Amniotic stem cell (primary cell): Measurements from ENCODE around the gene MAP2.

Experiments used
- DNase-seq: peaks from one replicate; lab custom pipeline; 2025; lab: John Stamatoyannopoulos, UW

The MAP2 gene

DNA sequence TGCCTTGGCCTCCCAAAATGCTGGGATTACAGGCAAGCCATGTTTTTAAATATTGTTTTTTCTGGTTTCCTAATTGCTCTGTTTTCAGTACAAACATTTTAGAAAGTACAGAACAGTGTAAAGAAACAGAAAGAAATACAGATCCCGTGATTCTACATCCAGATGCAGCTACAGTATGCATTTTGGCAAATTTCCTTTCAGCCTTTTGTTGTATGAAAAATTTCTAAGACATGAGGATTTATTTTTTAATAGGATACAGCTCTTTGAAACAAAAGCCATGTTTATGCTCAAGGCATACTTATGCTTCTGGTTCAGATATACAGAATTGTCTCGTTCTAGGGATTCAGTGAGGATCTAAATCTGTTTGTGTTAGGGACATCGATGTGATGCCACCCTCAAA is 109.5 kb downstream of the MAP2 start:
- no peak for DNase-seq

DNA sequence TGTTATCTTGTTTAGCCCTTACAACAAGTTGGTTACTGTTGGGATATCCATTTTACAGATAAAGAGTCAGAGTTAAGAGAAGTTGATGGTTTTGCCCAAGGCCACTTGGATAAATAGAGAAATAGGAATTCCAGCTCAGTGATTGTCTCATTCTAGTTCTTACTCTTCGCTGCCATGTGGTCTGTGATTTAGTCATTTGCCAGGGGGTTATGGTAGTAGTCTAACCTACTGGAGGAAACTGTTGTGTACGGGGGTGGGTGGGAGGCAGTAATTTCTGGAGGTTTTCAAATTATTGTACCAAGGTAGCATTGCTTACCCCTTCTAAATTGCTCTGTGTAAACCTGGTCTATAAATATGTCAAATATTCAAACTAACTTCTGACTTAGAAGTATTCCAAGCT is 110.4 kb downstream of the MAP2 start:
- DNase-seq = no peak

DNA sequence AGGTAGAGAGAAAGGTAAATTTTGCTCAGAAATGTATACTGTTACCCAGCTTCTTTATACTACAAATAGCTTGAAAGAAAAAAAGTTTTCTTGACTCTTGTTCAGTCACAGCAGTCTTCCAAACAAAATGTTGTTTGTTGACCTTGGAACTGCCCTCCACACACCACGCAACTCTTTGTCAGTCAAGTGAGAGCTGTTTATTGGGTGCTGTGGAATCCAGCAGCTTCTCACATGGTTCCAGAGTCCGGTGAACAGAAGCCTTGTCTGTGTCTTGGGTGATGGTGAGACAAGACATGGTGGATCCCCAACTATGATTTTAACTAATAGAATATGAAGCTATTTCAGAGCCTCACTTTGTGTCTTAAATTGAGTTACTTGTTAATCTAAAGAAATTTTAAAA is 112.5 kb downstream of the MAP2 start:
- no peak for DNase-seq

DNA sequence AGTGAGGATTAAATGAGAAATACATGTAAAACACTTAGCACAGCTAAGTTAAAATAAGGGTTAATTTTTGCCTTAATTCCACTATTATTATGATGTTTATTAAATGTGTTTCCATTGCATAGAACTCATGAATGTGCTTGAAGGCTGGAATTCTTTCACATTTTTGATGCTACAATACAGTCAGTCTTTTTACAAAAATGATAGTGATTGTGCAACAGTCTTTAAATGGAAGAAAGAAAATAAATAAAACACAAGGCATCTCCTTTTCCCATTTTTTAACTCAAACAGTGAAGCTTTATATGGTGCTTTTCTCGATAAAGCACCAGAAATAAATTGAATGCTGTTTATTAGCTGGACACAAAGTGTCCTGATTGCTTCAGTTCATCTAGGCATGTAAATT is 123.9 kb downstream of the MAP2 start:
- DNase-seq = no peak

DNA sequence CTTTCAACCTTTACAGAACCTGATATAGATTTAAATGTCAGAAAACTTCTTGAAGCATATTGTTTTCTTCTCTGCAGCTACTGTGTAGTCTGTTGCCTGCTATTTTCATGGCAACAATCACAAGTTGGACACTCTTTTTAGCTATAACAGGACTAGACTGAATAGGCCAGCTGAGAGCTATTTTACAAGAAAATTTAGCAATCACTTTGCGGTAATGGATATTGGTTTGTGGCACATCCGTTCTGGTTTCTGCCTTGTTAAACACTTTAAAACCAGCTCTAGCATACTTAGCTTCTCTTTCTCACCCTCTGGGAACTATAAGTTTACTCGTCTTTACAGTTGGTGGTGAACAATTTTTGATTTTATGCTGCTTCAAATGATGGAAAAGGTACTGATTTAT is 125.7 kb downstream of the MAP2 start:
- no peak for DNase-seq

DNA sequence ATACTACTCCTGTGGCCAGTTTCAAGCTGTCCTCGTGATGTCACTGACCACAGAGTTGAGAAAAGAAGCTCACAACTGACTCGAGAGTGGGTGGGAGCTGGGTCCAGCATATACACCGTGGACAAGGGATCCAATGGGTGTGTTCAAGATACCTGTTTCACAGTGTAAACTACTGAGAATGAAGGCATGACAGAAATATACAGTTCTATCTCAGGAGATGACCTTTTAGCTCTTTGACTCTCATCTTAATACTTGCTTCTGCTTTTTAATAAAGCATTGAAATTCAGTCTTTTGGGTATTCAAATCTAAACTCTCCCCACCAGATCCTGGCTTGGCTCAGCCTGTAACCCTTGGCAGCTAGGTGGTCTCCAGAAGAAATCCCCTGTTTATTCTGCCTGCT is 130.1 kb downstream of the MAP2 start:
- no peak for DNase-seq

DNA sequence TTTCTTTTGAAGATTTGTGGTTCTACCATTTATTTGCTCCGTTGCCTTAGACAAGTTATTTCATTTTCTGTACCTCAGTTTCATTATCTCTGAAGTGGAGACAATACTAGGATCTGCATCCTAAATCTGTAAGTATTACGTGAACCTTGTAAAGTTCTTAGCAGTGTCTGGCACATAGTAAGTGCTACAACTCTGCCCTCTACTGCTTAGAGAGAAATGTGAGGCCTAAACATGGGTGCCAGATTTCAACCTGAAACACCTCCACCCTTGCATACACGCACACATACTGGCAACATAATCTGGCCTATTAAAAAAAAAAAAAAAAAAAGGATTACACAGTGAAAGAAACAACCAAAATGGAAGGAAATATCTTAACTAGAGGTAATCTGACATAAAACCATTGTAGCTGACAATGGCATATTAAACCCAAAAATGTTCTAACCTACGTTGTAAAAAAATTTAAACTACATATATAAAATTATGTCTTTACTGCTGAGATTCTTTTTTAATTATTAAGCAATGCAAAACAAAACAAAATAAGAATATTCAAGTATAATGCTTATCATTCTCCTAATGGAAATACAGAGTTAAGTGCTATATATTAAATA is 132.6 kb downstream of the MAP2 start:
- no peak for DNase-seq

DNA sequence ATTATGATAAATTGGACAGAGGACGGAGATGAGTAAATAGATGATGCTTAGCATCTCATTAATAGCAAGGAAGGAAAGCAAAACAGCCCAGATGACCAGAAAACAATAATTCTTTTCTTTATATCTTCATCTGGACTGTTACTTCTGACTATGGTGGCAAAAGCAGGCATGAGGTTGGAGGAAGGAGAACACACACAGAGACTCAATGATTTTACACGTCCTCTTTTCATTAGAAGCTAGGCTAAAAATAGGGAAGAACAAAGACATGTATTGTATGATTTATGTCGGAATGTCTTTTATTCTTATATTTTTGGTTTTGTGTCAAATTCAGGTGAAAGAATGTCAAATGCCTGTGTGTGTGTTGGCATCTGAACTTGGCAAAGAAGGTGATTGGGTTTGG is 137.1 kb downstream of the MAP2 start:
- DNase-seq = no peak

DNA sequence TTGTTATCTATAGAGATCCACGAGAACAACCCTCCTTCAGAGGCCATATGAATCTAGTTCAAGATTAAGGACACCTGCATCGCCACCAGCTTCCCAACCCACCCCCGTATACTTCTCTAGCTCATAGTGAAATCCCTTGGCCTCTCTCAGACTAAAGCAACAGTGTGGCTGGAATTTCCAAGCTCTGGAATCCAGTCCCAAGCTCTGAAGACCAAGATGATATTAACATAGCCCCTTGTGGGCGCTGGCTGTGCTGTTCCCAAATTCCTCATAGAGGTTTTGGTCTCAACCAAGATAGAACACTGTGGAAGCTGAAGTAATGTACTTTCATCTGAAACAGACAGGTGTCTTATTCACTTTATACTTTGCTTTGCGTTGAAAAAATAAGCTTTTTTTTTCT is 139.6 kb downstream of the MAP2 start:
- DNase-seq = no peak

DNA sequence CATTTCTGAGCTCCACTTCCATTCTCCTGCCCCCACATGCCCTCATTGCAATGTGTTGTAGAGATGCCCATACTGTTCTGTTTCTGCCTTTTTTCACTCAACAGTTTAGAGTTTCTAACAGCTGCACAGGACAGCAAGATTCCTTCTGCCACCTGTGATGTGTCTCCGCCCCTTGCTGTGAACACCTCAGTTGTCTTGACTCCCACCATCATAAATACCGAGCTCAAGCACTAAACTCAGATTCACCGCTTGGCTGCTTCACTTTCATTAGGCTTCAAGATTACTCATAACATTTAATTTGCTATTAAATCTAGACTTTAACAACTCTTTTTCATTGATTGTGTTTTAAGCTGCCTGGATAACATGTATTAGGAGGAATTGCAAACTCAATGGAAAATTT is 141.0 kb downstream of the MAP2 start:
- no peak for DNase-seq

DNA sequence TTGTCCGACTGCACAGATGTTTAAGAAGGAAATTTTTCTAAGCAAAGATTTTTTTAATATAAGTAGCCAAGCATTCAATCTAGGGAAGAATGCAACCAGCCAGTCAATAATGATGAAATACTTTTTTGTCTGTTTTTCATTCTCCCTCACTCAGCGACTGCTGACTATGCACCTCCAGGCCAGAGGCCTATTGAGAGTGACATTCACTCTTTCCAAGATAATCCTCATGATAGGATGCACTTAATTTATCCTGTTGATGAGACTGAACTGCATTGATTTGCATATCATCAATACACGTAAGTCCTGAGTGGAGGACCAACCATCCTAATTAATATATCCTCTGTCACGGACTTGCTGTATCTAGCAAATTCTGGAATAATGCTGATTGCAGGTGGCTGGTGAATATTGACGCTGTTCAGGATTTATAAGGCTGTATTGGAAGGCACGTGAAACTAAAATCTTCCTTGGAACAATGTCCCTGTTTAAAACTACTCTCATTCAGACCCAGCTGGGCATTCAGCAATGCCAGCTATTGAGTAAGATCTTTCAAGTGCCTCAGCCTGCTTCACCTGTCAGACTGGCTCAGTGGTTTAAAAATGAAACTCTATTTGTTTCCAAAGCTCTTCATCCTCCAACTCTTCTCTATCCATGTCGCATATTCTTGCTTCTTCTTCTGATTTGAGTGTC is 142.2 kb downstream of the MAP2 start:
- DNase-seq = no peak

DNA sequence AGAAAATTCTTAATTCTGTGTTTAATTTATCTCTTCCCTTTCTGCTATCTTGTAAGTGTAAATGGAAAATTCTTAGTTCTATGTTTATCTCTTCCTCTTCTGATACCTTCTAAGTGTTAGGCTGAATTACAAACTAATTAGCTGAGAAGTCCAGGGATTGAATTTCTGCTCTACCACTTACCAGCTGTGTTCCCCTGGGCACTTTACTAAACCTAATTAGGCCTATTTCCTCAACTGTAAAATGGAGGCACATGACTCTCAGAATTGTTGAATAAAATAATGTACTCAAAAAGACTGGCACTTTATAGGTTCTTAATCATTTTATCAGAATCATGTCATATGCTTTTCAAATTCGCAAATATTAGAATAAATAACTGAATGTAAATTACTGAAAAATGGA is 146.3 kb downstream of the MAP2 start:
- DNase-seq = no peak

DNA sequence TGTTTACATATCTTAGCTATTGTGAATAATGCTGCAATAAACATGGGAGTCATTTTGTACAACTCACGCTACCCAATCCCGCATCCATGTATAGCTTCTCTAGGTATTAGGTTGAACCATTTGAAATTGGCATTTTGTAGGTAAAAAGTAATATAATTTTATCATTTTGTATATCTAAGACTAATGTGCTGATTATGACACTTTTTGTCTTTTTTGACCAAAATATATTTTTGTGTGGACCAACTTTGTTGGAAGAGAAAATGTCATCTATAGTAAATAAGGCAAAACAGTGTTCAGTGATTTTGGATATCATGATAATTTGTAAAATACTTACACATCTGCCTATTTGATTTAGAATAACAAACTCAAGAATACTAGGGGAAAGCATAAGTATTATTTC is 150.7 kb downstream of the MAP2 start:
- DNase-seq = no peak

DNA sequence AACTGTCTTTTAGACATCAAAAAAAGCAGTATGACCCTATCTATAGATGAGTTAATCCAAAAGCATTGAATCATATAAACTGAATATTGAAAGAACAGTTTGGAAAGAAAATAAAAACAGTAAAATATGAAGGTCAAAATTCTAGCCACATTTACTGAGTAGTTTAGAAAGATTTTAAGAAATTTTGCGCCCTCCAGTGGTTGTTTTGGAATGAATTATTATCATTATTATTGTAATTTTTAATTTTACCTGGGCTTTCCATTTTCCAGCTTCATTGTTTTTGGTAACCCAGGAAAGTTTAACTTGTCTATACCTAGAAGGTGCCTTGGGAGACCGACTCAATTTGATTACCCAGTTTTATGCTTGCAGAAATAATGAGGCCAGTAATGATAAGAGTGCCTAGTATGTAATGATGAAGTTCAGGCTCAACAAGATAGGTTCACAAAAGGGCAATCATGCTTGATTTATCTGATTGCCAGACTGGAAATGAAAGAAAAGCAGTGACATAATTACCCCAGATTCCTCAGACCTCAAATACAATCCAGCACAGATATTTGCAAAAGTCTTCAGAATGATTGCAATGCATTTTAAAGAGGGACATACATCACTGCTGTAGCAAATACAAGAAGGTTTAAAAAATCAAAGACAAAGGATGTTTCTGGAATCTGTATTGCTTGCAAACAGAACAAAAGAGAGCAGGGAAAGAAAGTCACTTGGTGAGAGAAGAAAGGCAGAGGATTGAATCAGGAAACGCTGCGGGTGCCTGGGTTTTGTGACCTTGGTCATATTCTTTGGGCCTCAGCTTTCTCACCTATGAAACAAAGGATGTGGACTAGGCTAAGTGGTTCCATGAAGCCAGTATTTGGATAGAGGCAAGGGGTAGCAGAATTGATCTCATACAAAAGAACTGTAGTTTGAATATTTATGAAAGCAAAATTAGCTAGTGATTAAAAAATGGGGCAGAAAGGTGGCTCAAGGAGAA is 153.8 kb downstream of the MAP2 start:
- DNase-seq = no peak

DNA sequence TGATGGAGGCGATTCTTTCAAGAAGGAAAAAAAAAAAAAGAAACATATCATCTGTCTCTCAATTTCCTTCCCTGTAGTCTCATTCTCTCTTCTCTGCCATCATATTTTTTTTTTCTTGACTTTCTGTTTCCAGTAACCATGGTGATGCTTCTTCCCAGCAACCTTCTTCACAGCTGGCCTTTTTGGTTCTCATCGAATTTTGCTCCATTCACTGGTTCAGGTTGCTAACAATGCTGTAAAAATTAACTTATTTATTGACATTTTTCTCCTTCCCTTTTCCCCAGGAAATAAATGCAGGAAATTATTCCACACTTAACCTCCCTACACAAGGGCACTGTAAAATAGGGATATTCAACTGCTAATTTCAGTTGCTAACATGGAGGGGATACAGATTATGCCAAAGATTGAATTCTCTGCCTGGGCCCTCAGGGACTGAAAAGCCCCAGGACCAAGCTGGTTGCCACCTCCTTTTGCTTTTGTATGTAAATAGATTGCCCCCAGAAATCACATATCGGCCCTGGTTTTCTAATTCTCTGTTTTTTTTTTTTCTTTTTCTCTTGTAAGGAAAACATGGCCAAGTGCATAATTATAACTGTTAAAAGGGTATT is 154.7 kb downstream of the MAP2 start:
- DNase-seq = no peak

DNA sequence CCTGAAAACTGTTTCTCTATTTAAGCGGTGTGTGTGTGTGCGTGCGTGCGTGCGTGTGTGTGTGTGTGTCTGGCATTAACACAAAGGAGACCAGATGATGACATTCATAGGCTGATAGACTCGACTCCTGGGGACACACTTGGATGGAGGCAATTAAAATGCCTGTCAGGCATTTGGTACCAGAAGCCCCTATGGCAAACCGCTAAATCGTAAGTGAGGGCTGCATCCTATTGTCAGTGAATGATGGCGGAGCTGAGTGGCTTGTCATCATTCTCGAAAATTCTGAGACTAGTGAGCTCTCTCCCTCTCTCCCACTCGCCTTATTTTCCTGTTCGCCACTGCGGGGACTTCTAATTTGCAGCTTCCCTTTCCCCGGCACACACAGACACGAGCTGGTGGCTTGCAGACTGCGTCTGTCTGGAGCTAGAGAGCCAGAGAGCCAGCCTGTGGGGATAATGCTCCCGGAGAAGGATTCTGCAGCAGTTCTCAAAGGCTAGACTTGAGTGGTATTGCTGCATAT is 155.4 kb downstream of the MAP2 start:
- DNase-seq = no peak

DNA sequence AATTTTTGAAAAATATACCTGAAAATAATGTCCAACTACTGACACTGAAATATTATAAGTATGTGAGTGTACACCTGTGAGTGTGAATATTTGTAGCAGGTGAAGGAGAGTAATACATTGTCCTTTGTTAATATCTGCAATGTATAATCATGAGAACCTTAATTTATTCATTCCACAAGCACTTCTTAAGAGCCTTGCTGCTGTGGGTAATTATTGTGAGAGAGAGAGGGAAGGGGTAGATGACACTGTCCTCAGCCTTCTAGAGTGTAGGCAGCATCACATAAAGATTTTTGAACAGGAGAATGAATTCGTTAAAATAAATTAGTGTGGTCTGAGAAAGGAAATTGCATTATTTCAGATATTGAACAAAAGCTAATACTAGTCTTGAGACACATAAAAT is 157.2 kb downstream of the MAP2 start:
- no peak for DNase-seq

DNA sequence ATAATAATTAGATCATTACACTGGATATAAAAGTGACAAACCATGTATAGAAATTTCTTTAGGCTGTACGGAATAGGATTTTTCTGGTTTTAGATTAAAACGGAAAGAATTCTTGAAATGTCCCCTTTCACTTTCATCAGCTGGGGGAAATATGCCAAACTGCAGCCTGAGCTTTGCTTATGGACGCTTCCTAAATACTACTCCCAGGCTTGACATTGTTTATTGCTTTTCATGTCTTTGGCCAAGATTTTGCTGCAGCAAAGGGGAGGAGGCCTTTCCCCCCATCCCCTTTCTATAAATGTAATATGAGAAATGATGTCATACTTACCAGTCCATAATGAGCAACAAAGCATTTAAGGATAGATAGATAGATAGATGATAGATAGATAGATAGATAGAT is 158.4 kb downstream of the MAP2 start:
- DNase-seq = no peak

DNA sequence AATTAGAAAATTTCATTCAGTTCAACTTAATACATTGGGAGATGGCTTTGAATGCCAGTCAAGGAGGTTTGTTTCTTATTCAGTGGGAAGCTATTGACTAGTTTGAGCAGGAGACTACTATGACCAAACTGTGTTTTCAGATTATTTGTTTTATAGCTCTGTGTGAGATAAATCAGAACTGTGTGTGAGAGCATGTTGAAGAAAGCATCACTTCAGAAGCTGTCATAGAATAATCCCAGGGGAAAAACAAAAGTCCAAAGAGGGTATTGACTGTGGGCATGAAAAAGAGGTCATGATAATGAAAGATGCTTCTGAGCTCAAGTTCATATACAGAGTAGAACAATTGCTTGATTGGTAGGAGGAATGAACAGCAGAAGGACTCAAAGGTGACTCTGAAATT is 160.6 kb downstream of the MAP2 start:
- no peak for DNase-seq

DNA sequence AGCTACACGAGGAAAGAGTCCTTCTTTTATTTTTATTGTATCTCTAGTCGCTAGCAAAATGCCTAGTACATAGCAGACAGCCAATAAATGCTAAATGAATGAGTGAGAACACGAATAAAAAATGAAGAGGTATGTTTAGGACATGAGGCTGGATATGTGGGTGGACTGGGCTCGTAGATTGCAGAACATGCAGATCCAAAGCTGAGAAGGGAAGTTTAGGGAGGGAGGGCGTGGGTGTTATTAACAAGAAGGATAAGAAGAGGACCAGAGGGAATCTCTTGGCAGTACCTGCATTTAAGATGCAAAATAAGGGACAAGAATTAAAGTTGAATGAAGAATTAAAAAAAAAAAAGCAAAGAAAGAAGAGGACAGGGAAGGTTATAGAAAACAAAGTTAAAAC is 161.1 kb downstream of the MAP2 start:
- DNase-seq = no peak

DNA sequence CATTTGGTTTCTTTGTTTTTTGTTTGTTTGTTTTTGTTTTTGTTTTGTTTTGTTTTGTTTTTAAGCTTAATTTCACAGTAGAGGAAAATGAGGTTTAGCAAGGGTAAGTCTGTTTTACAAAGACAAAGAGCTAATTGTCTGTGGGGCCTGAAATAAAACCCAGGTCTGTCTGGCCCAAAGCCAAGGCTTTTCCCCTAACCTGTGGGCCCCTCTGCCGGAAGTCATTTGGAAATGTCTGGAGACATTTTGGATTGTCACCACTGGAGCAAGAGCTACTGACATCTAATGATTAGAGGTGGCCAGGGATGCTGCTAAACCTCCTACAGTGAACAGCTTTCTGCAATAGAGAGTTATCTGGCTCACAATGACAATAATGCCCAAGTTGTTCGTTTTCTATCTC is 167.2 kb downstream of the MAP2 start:
- no peak for DNase-seq

DNA sequence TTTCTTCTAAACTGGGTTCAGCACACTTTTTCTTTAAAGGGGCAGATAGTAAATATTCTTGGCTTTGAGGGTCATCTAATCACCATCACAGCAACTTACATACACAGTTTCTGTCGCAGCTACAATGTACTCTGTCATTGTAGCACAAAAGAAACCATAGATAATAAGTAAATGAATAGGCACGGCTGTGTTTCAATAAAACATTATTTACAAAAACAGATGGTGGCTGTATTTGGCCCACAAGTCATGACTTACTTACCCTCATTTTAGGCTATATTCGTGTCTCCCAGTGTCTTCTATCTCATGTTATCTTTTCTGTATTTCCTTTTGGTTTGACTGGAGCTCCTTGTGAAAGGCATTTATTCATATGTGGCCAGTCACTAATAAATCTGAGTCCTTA is 168.3 kb downstream of the MAP2 start:
- DNase-seq = no peak
